Measurements from ENCODE around the gene BAD.

- TF ChIP-seq BACH2 (CRISPR knock-in tag; IDR thresholded peaks at IDR 0.05; ENCODE audit: borderline replicate concordance) = no peak
- TF ChIP-seq ZNF70 (CRISPR knock-in tag; IDR thresholded peaks at IDR 0.05) = no peak
- TF ChIP-seq ARNTL (CRISPR knock-in tag; IDR thresholded peaks at IDR 0.05; ENCODE audit: borderline replicate concordance, low read depth) = no peak
- no peak for TF ChIP-seq ZNF565 (CRISPR knock-in tag; conservative IDR thresholded peaks at IDR 0.05; ENCODE audit: low read depth)
- TF ChIP-seq ZFP30 (CRISPR knock-in tag; IDR thresholded peaks at IDR 0.05) = no peak
- TF ChIP-seq PATZ1 (CRISPR knock-in tag; IDR thresholded peaks at IDR 0.05; ENCODE audit: borderline replicate concordance) = no peak
Observed at GRCh38 chr11:64265176-64266160, 19.0 kb downstream of the BAD start.
